GM12878 (cell line): ENCODE measurements around the gene GRK5. TPM values are rescaled to one million over a fixed set of nuclear protein-coding genes. Genes with fewer than 3 reads are reported as not detected.

ENCODE experiments used
- ATAC-seq: fragments of 200-7000 bp; cut with Tn5 transposase; 3 replicates; pipeline ENCODE4 v1.9.1; 2020; ENCODE audit warnings: mild to moderate bottlenecking, moderate library complexity
- BruUV-seq: library from RNA; stranded (reverse); fragments of 400-500 nt; replicated peaks from 2 replicates; lab custom pipeline; 2021; lab: Mats Ljungman, UMichigan
- CTCF ChIA-PET: fragments of 300-600 bp; sonication (Branson Sonifier 250); formaldehyde crosslinking; extraction: SDS; loops from one replicate; lab custom pipeline; 2021; ENCODE audit warnings: inconsistent platforms; lab: Yijun Ruan, JAX
- POLR2A ChIA-PET: fragments of 350-600 bp; formaldehyde crosslinking; extraction: SDS; loops from one replicate; lab custom pipeline; 2021; ENCODE audit warnings: inconsistent platforms; lab: Charles Lee
- RAD21 ChIA-PET: fragments of 300-600 bp; sonication (Branson Sonifier 250); formaldehyde crosslinking; loops from one replicate; lab custom pipeline; 2023; ENCODE audit warnings: antibody characterized with exemption; ENCODE audit not compliant: unreplicated experiment; lab: Charles Lee
- SMC1A ChIA-PET: fragments of 300-600 bp; sonication (Branson Sonifier 250); formaldehyde crosslinking; loops from one replicate; lab custom pipeline; 2023; ENCODE audit not compliant: unreplicated experiment, uncharacterized antibody; lab: Charles Lee
- DNase-seq: peaks from one replicate; pipeline ENCODE4 v3.0.0-alpha.2; 2011; ENCODE audit warnings: low read depth, low spot score
- FAIRE-seq: peaks from 3 replicates; lab custom pipeline; 2011; peaks lifted over from hg19 to GRCh38; lab: Jason Lieb, UNC
- H2AFZ ChIP-seq: 2 replicates; pipeline ENCODE4 v1.6.0; 2011; ENCODE audit warnings: low read depth, low read length, control low read depth; ENCODE audit not compliant: control insufficient read depth
- H3K27ac ChIP-seq: 2 replicates; pipeline ENCODE4 v1.5.1; 2011; ENCODE audit warnings: control low read depth; ENCODE audit not compliant: control insufficient read depth, insufficient read depth
- H3K27me3 ChIP-seq, 2 experiments: replicated peaks in 1 of 2; 2 replicates each; pipeline versions ENCODE4 v1.6.0 to v1.6.1; 2011; ENCODE audit warnings: low read length in 1 of 2; ENCODE audit not compliant: control insufficient read depth in 2 of 2, insufficient read depth in 2 of 2
- H3K36me3 ChIP-seq, 2 experiments: 2 replicates each; pipeline ENCODE4 v1.5.1; 2011; ENCODE audit warnings: low read length in 1 of 2; ENCODE audit not compliant: control insufficient read depth in 2 of 2, insufficient read depth in 2 of 2
- H3K4me1 ChIP-seq: 2 replicates; pipeline ENCODE4 v1.6.1; 2011; ENCODE audit warnings: mild to moderate bottlenecking, low read length, moderate library complexity, mixed read lengths; ENCODE audit not compliant: control insufficient read depth, insufficient read depth
- H3K4me2 ChIP-seq: 2 replicates; pipeline ENCODE4 v1.6.0; 2011; ENCODE audit warnings: control low read depth; ENCODE audit not compliant: control insufficient read depth, insufficient read depth
- H3K4me3 ChIP-seq: fragments of 200-600 bp; sonication (generic); 2 replicates; pipeline ENCODE4 v1.5.1; 2016
- H3K79me2 ChIP-seq: 2 replicates; pipeline ENCODE4 v1.6.0; 2011; ENCODE audit warnings: low read length; ENCODE audit not compliant: control insufficient read depth, insufficient read depth
- H3K9ac ChIP-seq: 2 replicates; pipeline ENCODE4 v1.8.0; 2011; ENCODE audit warnings: low read length, control low read depth, mixed read lengths; ENCODE audit not compliant: control insufficient read depth, insufficient read depth
- H3K9me3 ChIP-seq: replicated peaks from 3 replicates; pipeline ENCODE4 v1.5.1; 2011; ENCODE audit warnings: mild to moderate bottlenecking, low read length; ENCODE audit not compliant: control insufficient read depth, insufficient read depth
- H4K20me1 ChIP-seq: 2 replicates; pipeline ENCODE4 v1.6.0; 2011; ENCODE audit not compliant: control insufficient read depth, insufficient read depth
- SMARCA5 ChIP-seq: fragments of 450-650 bp; IDR thresholded peaks from 2 replicates; pipeline ENCODE4 v1.6.1; 2017; ENCODE audit warnings: mild to moderate bottlenecking
- YBX1 ChIP-seq: fragments of 450-650 bp; IDR thresholded peaks from 2 replicates; pipeline ENCODE4 v1.6.1; 2016; ENCODE audit warnings: antibody characterized with exemption
- ZNF217 ChIP-seq: fragments of 450-650 bp; IDR thresholded peaks from 2 replicates; pipeline ENCODE4 v1.6.1; 2017; ENCODE audit warnings: antibody characterized with exemption, mild to moderate bottlenecking
- ZNF622 ChIP-seq: fragments of 450-650 bp; IDR thresholded peaks from 2 replicates; pipeline ENCODE4 v1.6.1; 2017; ENCODE audit warnings: mild to moderate bottlenecking, inconsistent platforms
- WGBS: methylation state at CpG from one replicate; pipeline ENCODE4 v1.1.6; 2016; ENCODE audit warnings: low lambda C conversion rate; ENCODE audit not compliant: insufficient replicate concordance, insufficient coverage; ENCODE audit errors: missing lambda C conversion rate; 5-methylcytosine and 5-hydroxymethylcytosine counted together
- in situ Hi-C: fragments of 300-500 bp; cut with MboI; formaldehyde crosslinking; loops from 9 replicates; pipeline ENCODE4 v1.14.3; 2018; ENCODE audit warnings: mixed read lengths
- intact Hi-C: fragments of 100-400 bp; cut with micrococcal nuclease; formaldehyde crosslinking; loops from one replicate; pipeline ENCODE4 v1.14.2; 2022; ENCODE audit not compliant: unreplicated experiment
- polyA plus RNA-seq, 11 experiments: library from polyadenylated mRNA; depleted of rRNA in 4 of 11; unstranded in 6 of 11; stranded (reverse) in 5 of 11; fragments of >200 nt; fragmentation: Nextera tagmentation in 4 of 11; fragmentation: Illumina TruSeq in 1 of 11; extraction: Ambion mirVana in 4 of 11; extraction: Trizol in 1 of 11; gene quantifications; 1 replicate in 1 of 11; 2 replicates in 10 of 11; pipeline versions ENCODE4 v1.2.1 to v1.2.3, GENCODE V29; 2011 to 2016; ENCODE audit warnings: inconsistent platforms in 2 of 11, missing spikeins in 2 of 11, low read depth in 1 of 11
- total RNA-seq, 4 experiments: library from RNA; depleted of rRNA in 3 of 4; stranded (reverse); fragments of >200 nt in 3 of 4; fragmentation: Illumina TruSeq in 1 of 4; extraction: Trizol in 1 of 4; gene quantifications; 2 replicates each; pipeline versions ENCODE4 v1.2.1 to v1.2.3, GENCODE V29; 2013 to 2021
- TF ChIP-seq, protein P1 (sequence below): IDR thresholded peaks from 2 replicates; pipeline ENCODE4 v1.6.1; 2012; ENCODE audit warnings: low read depth, low read length, improper control_type of control experiment
- TF ChIP-seq, protein P2 (sequence below): IDR thresholded peaks from 2 replicates; pipeline ENCODE4 v1.6.1; 2011; ENCODE audit warnings: low read depth, low read length, improper control_type of control experiment, borderline replicate concordance
- TF ChIP-seq, protein P3 (sequence below): fragments of 450-650 bp; IDR thresholded peaks from 2 replicates; pipeline ENCODE4 v1.6.1; 2018; ENCODE audit warnings: mild to moderate bottlenecking, low read depth, moderate library complexity; ENCODE audit not compliant: partially characterized antibody
- TF ChIP-seq, protein P4 (sequence below): fragments of 450-650 bp; IDR thresholded peaks from 2 replicates; pipeline ENCODE4 v1.6.1; 2014; ENCODE audit warnings: mild to moderate bottlenecking
- TF ChIP-seq, protein P5 (sequence below): fragments of 450-650 bp; IDR thresholded peaks from 2 replicates; pipeline ENCODE4 v1.6.1; 2016; ENCODE audit warnings: mild to moderate bottlenecking
- TF ChIP-seq, protein P6 (sequence below): fragments of 450-650 bp; IDR thresholded peaks from 2 replicates; pipeline ENCODE4 v1.6.1; 2017; ENCODE audit warnings: mild to moderate bottlenecking, moderate library complexity
- TF ChIP-seq, protein P7 (sequence below): IDR thresholded peaks from 2 replicates; pipeline ENCODE4 v1.6.1; 2012; ENCODE audit warnings: low read length, inconsistent platforms

GRK5 gene
- total and polyA plus RNA-seq, 10 of the 15 experiments (the other 5 are each of a cell fraction or from before 2014, with no cell fraction given), result 0.11 to 22.1 (median 10.0) TPM

DNA sequence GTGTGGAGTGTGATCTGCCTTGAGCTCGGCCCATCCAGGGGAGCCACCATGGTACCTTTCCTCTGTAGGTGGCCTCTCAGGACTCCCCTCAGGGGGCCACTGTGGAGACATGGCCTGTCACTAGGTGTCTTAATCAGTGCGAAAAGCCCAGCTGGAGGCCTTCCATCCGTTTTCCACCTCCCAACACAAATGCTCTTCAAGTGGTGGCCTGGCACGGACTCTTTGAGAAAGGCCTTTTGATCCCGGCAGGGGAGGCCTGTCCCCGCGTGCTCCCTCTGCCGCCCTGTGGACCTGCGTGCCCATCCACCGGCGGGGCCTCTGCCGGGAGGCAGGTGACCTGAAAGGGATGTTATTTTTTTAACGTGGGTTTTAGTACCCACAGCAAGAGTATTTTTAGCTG, 185.6 kb downstream of the GRK5 start:
- FAIRE-seq, result no peak
- POLR2A ChIA-PET, result interaction anchor here (0.5 kb wide), 1 partner anchor 283 kb away, joined by 3 read pairs; no protein-coding TSS in a partner anchor
- TF ChIP-seq, protein P1, sequence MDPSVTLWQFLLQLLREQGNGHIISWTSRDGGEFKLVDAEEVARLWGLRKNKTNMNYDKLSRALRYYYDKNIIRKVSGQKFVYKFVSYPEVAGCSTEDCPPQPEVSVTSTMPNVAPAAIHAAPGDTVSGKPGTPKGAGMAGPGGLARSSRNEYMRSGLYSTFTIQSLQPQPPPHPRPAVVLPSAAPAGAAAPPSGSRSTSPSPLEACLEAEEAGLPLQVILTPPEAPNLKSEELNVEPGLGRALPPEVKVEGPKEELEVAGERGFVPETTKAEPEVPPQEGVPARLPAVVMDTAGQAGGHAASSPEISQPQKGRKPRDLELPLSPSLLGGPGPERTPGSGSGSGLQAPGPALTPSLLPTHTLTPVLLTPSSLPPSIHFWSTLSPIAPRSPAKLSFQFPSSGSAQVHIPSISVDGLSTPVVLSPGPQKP, result no peak
- TF ChIP-seq, protein P2, sequence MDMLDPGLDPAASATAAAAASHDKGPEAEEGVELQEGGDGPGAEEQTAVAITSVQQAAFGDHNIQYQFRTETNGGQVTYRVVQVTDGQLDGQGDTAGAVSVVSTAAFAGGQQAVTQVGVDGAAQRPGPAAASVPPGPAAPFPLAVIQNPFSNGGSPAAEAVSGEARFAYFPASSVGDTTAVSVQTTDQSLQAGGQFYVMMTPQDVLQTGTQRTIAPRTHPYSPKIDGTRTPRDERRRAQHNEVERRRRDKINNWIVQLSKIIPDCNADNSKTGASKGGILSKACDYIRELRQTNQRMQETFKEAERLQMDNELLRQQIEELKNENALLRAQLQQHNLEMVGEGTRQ, result no peak
- TF ChIP-seq ZNF217 (no peak), SMARCA5 (no peak), YBX1 (no peak), ZNF622 (no peak)
- TF ChIP-seq, protein P3, sequence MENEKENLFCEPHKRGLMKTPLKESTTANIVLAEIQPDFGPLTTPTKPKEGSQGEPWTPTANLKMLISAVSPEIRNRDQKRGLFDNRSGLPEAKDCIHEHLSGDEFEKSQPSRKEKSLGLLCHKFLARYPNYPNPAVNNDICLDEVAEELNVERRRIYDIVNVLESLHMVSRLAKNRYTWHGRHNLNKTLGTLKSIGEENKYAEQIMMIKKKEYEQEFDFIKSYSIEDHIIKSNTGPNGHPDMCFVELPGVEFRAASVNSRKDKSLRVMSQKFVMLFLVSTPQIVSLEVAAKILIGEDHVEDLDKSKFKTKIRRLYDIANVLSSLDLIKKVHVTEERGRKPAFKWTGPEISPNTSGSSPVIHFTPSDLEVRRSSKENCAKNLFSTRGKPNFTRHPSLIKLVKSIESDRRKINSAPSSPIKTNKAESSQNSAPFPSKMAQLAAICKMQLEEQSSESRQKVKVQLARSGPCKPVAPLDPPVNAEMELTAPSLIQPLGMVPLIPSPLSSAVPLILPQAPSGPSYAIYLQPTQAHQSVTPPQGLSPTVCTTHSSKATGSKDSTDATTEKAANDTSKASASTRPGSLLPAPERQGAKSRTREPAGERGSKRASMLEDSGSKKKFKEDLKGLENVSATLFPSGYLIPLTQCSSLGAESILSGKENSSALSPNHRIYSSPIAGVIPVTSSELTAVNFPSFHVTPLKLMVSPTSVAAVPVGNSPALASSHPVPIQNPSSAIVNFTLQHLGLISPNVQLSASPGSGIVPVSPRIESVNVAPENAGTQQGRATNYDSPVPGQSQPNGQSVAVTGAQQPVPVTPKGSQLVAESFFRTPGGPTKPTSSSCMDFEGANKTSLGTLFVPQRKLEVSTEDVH, result no peak
- TF ChIP-seq, protein P4, sequence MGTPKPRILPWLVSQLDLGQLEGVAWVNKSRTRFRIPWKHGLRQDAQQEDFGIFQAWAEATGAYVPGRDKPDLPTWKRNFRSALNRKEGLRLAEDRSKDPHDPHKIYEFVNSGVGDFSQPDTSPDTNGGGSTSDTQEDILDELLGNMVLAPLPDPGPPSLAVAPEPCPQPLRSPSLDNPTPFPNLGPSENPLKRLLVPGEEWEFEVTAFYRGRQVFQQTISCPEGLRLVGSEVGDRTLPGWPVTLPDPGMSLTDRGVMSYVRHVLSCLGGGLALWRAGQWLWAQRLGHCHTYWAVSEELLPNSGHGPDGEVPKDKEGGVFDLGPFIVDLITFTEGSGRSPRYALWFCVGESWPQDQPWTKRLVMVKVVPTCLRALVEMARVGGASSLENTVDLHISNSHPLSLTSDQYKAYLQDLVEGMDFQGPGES, result no peak
- TF ChIP-seq, protein P5, sequence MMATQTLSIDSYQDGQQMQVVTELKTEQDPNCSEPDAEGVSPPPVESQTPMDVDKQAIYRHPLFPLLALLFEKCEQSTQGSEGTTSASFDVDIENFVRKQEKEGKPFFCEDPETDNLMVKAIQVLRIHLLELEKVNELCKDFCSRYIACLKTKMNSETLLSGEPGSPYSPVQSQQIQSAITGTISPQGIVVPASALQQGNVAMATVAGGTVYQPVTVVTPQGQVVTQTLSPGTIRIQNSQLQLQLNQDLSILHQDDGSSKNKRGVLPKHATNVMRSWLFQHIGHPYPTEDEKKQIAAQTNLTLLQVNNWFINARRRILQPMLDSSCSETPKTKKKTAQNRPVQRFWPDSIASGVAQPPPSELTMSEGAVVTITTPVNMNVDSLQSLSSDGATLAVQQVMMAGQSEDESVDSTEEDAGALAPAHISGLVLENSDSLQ, result no peak
- TF ChIP-seq, protein P6, sequence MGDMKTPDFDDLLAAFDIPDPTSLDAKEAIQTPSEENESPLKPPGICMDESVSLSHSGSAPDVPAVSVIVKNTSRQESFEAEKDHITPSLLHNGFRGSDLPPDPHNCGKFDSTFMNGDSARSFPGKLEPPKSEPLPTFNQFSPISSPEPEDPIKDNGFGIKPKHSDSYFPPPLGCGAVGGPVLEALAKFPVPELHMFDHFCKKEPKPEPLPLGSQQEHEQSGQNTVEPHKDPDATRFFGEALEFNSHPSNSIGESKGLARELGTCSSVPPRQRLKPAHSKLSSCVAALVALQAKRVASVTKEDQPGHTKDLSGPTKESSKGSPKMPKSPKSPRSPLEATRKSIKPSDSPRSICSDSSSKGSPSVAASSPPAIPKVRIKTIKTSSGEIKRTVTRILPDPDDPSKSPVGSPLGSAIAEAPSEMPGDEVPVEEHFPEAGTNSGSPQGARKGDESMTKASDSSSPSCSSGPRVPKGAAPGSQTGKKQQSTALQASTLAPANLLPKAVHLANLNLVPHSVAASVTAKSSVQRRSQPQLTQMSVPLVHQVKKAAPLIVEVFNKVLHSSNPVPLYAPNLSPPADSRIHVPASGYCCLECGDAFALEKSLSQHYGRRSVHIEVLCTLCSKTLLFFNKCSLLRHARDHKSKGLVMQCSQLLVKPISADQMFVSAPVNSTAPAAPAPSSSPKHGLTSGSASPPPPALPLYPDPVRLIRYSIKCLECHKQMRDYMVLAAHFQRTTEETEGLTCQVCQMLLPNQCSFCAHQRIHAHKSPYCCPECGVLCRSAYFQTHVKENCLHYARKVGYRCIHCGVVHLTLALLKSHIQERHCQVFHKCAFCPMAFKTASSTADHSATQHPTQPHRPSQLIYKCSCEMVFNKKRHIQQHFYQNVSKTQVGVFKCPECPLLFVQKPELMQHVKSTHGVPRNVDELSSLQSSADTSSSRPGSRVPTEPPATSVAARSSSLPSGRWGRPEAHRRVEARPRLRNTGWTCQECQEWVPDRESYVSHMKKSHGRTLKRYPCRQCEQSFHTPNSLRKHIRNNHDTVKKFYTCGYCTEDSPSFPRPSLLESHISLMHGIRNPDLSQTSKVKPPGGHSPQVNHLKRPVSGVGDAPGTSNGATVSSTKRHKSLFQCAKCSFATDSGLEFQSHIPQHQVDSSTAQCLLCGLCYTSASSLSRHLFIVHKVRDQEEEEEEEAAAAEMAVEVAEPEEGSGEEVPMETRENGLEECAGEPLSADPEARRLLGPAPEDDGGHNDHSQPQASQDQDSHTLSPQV, result no peak
- TF ChIP-seq, protein P7, sequence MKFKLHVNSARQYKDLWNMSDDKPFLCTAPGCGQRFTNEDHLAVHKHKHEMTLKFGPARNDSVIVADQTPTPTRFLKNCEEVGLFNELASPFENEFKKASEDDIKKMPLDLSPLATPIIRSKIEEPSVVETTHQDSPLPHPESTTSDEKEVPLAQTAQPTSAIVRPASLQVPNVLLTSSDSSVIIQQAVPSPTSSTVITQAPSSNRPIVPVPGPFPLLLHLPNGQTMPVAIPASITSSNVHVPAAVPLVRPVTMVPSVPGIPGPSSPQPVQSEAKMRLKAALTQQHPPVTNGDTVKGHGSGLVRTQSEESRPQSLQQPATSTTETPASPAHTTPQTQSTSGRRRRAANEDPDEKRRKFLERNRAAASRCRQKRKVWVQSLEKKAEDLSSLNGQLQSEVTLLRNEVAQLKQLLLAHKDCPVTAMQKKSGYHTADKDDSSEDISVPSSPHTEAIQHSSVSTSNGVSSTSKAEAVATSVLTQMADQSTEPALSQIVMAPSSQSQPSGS, result no peak

More for the DNA sequence above, 185.6 kb downstream of the GRK5 start:
- no peak overlapping the region for H3K27ac ChIP-seq
- peaks cover 23% of the 10 kb centered on the region for H3K4me1 ChIP-seq
- no peaks in the 10 kb centered on the region for H3K27me3 ChIP-seq
- H4K20me1 ChIP-seq, result no peaks in the 10 kb centered on the region
- no peak for DNase-seq
- no TSS peak for BruUV-seq
- no peak overlapping the region for H3K4me2 ChIP-seq
- intact Hi-C loops, result no loop called here
- H3K9me3 ChIP-seq, result no peaks in the 10 kb centered on the region
- no peak overlapping the region for H3K9ac ChIP-seq
- no peak overlapping the region for H2AFZ ChIP-seq
- H3K4me3 ChIP-seq, result no peak overlapping the region
- CTCF ChIA-PET, result no interaction called here
- WGBS, result 89% methylated on average over 13 of the region's 13 CpGs
- no peaks in the 10 kb centered on the region for H3K79me2 ChIP-seq
- RAD21 ChIA-PET, result no interaction called here
- in situ Hi-C loops, result no loop called here
- H3K36me3 ChIP-seq, result peaks cover 4 to 5% of the 10 kb centered on the region in 2 experiments; a peak in 2 of 4 replicates
- ATAC-seq, result no peak
- SMC1A ChIA-PET, result interaction anchor here (1.3 kb wide), 1 partner anchor 84 kb away, joined by 3 read pairs; no protein-coding TSS in a partner anchor
